Thyroid gland (tissue), 4 donors: ENCODE data around the gene UBQLN2. TPM values are rescaled to one million over a fixed set of nuclear protein-coding genes. Genes with fewer than 3 reads are reported as not detected.
A peak's percentile ranks its signal among the peaks of the same experiment; 100 is the strongest.

Experiments
- DNase-seq, 2 donors: peaks; one replicate each; pipeline ENCODE4 v3.0.0-alpha.2; 2019
- H3K27ac ChIP-seq, 3 donors: fragments of 200-600 bp; sonication (generic); 1 replicate in 2 of 3; 2 replicates in 1 of 3; pipeline ENCODE4 v1.5.1; 2016 to 2019; ENCODE audit warnings: mild to moderate bottlenecking in 1 of 3, moderate library complexity in 1 of 3
- H3K27me3 ChIP-seq: fragments of 200-600 bp; sonication (generic); one replicate; pipeline ENCODE4 v1.5.1; 2019
- H3K36me3 ChIP-seq, 2 donors: fragments of 200-600 bp; sonication (generic); one replicate each; pipeline ENCODE4 v1.5.1; 2016 to 2019
- H3K4me1 ChIP-seq, 2 donors: fragments of 200-600 bp; sonication (generic); one replicate each; pipeline ENCODE4 v1.5.1; 2017 to 2019
- H3K4me3 ChIP-seq, 3 donors: fragments of 200-600 bp; sonication (generic); replicated peaks in 1 of 3; 1 replicate in 2 of 3; 2 replicates in 1 of 3; pipeline ENCODE4 v1.5.1; 2016; ENCODE audit warnings: mild to moderate bottlenecking in 1 of 3
- H3K9me3 ChIP-seq: fragments of 200-600 bp; sonication (generic); one replicate; pipeline ENCODE4 v1.5.1; 2017
- POLR2A ChIP-seq, 2 donors: fragments of 450-650 bp; IDR thresholded peaks; one replicate each; pipeline ENCODE4 v1.6.1; 2017; ENCODE audit warnings: antibody characterized with exemption in 2 of 2, mild to moderate bottlenecking in 2 of 2, moderate library complexity in 1 of 2
- WGBS, 2 donors: methylation state at CpG; one replicate each; pipeline ENCODE4 v1.1.5; 2017; 5-methylcytosine and 5-hydroxymethylcytosine counted together
- intact Hi-C: fragments of 100-400 bp; cut with DNase I; formaldehyde crosslinking; loops from one replicate; pipeline ENCODE4 v1.15.1; 2023
- total RNA-seq, 4 donors: library from RNA; depleted of rRNA; stranded (reverse); fragments of >200 nt; gene quantifications; one replicate each; pipeline ENCODE4 v1.2.3, GENCODE V29; 2016
- TF ChIP-seq, protein P1 (sequence below), 6 experiments: fragments of 200-600 bp in 3 of 6; fragments of 450-650 bp in 3 of 6; sonication (generic) in 3 of 6; IDR thresholded peaks; one replicate each; pipeline ENCODE4 v1.5.1; 2016 to 2019; ENCODE audit warnings: antibody characterized with exemption in 6 of 6, mild to moderate bottlenecking in 2 of 6, inconsistent platforms in 1 of 6, moderate library complexity in 1 of 6

UBQLN2 gene
- total RNA-seq, 4 donors from 2014 or later = 31.4 to 45.4 (median 40.0) TPM

- H3K27ac ChIP-seq = no peak overlapping the region
- no peak for DNase-seq
- intact Hi-C loops = no loop called here
- no peaks in the 10 kb centered on the region for H3K9me3 ChIP-seq
- no peaks in the 10 kb centered on the region for H3K4me1 ChIP-seq
- no peak overlapping the region for H3K4me3 ChIP-seq
- 78 to 88% methylated on average over 4 of the region's 4 CpGs for WGBS, 2 donors
- no peaks in the 10 kb centered on the region for H3K36me3 ChIP-seq
- TF ChIP-seq, protein P1, sequence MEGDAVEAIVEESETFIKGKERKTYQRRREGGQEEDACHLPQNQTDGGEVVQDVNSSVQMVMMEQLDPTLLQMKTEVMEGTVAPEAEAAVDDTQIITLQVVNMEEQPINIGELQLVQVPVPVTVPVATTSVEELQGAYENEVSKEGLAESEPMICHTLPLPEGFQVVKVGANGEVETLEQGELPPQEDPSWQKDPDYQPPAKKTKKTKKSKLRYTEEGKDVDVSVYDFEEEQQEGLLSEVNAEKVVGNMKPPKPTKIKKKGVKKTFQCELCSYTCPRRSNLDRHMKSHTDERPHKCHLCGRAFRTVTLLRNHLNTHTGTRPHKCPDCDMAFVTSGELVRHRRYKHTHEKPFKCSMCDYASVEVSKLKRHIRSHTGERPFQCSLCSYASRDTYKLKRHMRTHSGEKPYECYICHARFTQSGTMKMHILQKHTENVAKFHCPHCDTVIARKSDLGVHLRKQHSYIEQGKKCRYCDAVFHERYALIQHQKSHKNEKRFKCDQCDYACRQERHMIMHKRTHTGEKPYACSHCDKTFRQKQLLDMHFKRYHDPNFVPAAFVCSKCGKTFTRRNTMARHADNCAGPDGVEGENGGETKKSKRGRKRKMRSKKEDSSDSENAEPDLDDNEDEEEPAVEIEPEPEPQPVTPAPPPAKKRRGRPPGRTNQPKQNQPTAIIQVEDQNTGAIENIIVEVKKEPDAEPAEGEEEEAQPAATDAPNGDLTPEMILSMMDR (IDR thresholded peaks at IDR 0.05) = no peak
- no peak for TF ChIP-seq POLR2A (IDR thresholded peaks at IDR 0.05)
- no peaks in the 10 kb centered on the region for H3K27me3 ChIP-seq
Observed at GRCh38 chrX:56554870-56555269, 8.6 kb upstream of the UBQLN2 start.

DNA sequence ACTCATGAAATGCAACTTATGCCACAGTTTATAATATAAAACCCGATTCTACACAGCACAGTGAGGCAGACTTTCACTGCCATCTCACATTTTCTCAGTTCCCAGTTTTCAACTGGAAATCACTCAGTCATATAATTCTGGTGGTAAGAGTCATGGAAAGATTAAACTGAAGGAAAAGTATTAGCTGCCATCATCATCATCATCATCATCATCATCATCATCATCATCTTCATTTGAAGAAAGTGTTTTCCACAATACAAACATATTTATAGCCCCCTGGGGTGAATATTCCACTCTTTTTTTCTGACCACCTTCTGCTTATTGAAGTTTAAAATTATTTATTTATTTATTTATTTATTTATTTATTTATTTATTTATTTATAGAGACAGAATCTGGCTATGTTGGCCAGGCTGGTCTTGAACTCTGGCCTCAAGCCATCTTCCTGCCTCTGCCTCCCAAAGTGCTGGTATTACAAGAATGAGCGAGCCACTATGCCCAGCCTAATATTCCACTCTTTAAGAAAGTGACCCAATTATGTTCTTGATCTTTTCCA, 6.0 kb upstream of the UBQLN2 start:
- no peak for DNase-seq
- 92 to 100% methylated on average over 2 of the region's 2 CpGs for WGBS, 2 donors

DNA sequence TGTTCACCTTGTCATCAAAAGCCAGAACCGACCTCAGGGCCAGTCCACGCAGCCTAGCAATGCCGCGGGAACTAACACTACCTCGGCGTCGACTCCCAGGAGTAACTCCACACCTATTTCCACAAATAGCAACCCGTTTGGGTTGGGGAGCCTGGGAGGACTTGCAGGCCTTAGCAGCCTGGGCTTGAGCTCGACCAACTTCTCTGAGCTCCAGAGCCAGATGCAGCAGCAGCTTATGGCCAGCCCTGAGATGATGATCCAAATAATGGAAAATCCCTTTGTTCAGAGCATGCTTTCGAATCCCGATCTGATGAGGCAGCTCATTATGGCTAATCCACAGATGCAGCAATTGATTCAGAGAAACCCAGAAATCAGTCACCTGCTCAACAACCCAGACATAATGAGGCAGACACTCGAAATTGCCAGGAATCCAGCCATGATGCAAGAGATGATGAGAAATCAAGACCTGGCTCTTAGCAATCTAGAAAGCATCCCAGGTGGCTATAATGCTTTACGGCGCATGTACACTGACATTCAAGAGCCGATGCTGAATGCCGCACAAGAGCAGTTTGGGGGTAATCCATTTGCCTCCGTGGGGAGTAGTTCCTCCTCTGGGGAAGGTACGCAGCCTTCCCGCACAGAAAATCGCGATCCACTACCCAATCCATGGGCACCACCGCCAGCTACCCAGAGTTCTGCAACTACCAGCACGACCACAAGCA, 898 bp downstream of the UBQLN2 start:
- peaks cover 8 to 19% of the 10 kb centered on the region in 2 donors for H3K4me1 ChIP-seq
- peak overlapping the region; percentile 9 to 75 (median 51) for H3K4me3 ChIP-seq
- intact Hi-C loops = no loop called here
- peak overlapping the region; percentile 95 to 98 (median 96) for H3K27ac ChIP-seq
- no peaks in the 10 kb centered on the region for H3K27me3 ChIP-seq
- WGBS, 2 donors = 2 to 7% methylated on average over 3 to 14 of the region's 23 CpGs
- H3K36me3 ChIP-seq = no peaks in the 10 kb centered on the region
- DNase-seq = peak; percentile 10 to 15
- no peaks in the 10 kb centered on the region for H3K9me3 ChIP-seq
- TF ChIP-seq, protein P1 (IDR thresholded peaks at IDR 0.05) = no peak
- TF ChIP-seq POLR2A (IDR thresholded peaks at IDR 0.05) = no peak

More for the DNA sequence above, 6.0 kb upstream of the UBQLN2 start:
- TF ChIP-seq POLR2A (IDR thresholded peaks at IDR 0.05) = no peak
- TF ChIP-seq, protein P1 (IDR thresholded peaks at IDR 0.05) = no peak
- Histone ChIP-seq H3K4me1 (no peaks in the 10 kb centered on the region), H3K27ac (no peak overlapping the region), H3K9me3 (no peaks in the 10 kb centered on the region), H3K36me3 (no peaks in the 10 kb centered on the region), H3K4me3 (no peak overlapping the region), H3K27me3 (no peaks in the 10 kb centered on the region)
- intact Hi-C loops = no loop called here

GRCh38 chrX:56564921-56565840, 1.8 kb downstream of the UBQLN2 start:
- H3K36me3 ChIP-seq = no peaks in the 10 kb centered on the region
- H3K27ac ChIP-seq = peak overlapping the region in 1 of 3 donors; percentile 96
- peak overlapping the region; percentile 9 to 75 (median 51) for H3K4me3 ChIP-seq
- TF ChIP-seq POLR2A (IDR thresholded peaks at IDR 0.05) = no peak
- TF ChIP-seq, protein P1 (IDR thresholded peaks at IDR 0.05) = no peak
- no peaks in the 10 kb centered on the region for H3K9me3 ChIP-seq
- 0 to 8% methylated on average over 5 to 7 of the region's 20 CpGs for WGBS, 2 donors
- intact Hi-C loops = no loop called here
- no peaks in the 10 kb centered on the region for H3K27me3 ChIP-seq
- H3K4me1 ChIP-seq = peaks cover 14 to 21% of the 10 kb centered on the region in 2 donors
- DNase-seq = peak in 1 of 2 donors; percentile 13
